ENCODE measurements around the gene GOLGA3.

The GOLGA3 gene

GRCh38 chr12:132724506-132725241 lies 104.0 kb downstream of the GOLGA3 start:
- FAIRE-seq (no peak), DNase-seq (ENCODE audit: low spot score) (no peak)

- DNase-seq (ENCODE audit: low spot score), result no peak
- no peak for FAIRE-seq
Measured at GRCh38 chr12:132723764-132724140, 104.9 kb downstream of the GOLGA3 start.

- DNase-seq (ENCODE audit: low spot score) (no peak), FAIRE-seq (no peak)
Measured at GRCh38 chr12:132723015-132723763, 105.5 kb downstream of the GOLGA3 start.

- no peak for FAIRE-seq
Measured at GRCh38 chr12:132720606-132721345, 107.9 kb downstream of the GOLGA3 start.

GRCh38 chr12:132719954-132720324 lies 108.7 kb downstream of the GOLGA3 start:
- DNase-seq (ENCODE audit: low spot score) (no peak), FAIRE-seq (no peak)

More at GRCh38 chr12:132720606-132721345, 107.9 kb downstream of the GOLGA3 start:
- DNase-seq (ENCODE audit: low spot score), result no peak

- no peak for DNase-seq (ENCODE audit: low spot score)
- FAIRE-seq, result no peak
Measured at GRCh38 chr12:132719141-132719953, 109.3 kb downstream of the GOLGA3 start.

Data from RCC 7860 (cell line).